ENCODE data around the gene KIRREL3.

- TF ChIP-seq, protein P1, sequence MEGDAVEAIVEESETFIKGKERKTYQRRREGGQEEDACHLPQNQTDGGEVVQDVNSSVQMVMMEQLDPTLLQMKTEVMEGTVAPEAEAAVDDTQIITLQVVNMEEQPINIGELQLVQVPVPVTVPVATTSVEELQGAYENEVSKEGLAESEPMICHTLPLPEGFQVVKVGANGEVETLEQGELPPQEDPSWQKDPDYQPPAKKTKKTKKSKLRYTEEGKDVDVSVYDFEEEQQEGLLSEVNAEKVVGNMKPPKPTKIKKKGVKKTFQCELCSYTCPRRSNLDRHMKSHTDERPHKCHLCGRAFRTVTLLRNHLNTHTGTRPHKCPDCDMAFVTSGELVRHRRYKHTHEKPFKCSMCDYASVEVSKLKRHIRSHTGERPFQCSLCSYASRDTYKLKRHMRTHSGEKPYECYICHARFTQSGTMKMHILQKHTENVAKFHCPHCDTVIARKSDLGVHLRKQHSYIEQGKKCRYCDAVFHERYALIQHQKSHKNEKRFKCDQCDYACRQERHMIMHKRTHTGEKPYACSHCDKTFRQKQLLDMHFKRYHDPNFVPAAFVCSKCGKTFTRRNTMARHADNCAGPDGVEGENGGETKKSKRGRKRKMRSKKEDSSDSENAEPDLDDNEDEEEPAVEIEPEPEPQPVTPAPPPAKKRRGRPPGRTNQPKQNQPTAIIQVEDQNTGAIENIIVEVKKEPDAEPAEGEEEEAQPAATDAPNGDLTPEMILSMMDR (IDR thresholded peaks at IDR 0.05), result no peak
- TF ChIP-seq EP300 (IDR thresholded peaks at IDR 0.05), result no peak
These were observed 480.5 kb downstream of the KIRREL3 start for GRCh38 chr11:126519764-126520734.

All from ovary (tissue), 3 donors.